ENCODE data around the gene SMARCA1. TPM values are rescaled to one million over a fixed set of nuclear protein-coding genes. Genes with fewer than 3 reads are reported as not detected.
A peak's percentile ranks its signal among the peaks of the same experiment; 100 is the strongest.
"Not testable (repeated sequence)": the region's sequence is repeated elsewhere in the genome, so short reads cannot be mapped to it uniquely, and the experiment has no call there.

The SMARCA1 gene
- total RNA-seq, 1 donor from 2014 or later, result 53.8 TPM

DNA sequence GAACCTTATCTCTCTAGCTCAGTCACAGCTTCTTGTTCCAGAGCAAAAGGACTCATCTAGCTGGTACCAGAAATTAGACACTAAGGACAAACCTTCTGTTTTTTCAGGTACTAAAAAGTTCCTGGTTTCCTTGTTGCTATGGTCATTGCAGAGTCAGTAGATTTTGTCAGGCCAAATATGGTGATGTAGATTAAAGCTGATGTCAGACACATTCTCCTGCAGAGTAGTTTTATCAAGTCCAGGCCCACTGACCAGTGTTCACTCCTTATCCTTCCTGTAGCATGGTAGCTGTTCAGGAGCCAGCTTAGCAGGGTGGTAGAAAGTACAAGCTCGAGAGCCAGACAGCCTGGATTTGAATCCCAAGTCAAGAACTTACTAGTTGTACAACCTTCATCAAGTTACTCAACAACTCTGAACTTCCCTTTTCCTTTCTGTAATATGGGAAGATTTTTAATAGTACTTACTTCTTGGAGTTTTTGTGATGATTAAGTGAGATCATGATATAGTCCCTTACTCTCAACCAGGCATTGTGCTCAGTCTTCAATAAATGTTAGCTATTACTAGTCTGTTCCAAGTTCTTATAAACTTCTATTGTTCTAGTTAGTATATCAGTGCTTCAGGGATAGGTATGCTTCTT, 34.7 kb upstream of the SMARCA1 start:
- Histone ChIP-seq H3K4me1 (ENCODE audit: control insufficient read depth in 3 of 3, insufficient read depth in 3 of 3, low read length in 3 of 3) (no peaks in the 10 kb centered on the region), H3K27me3 (ENCODE audit: control insufficient read depth in 3 of 3, insufficient read depth in 3 of 3, low read length in 3 of 3) (no peaks in the 10 kb centered on the region), H3K9me3 (ENCODE audit: control insufficient read depth in 3 of 3, low read length in 3 of 3) (no peaks in the 10 kb centered on the region), H3K9ac (ENCODE audit: low read depth in 1 of 3, low read length in 3 of 3) (no peak overlapping the region), H3K4me3 (ENCODE audit: low read length in 3 of 3) (no peak overlapping the region), H3K36me3 (ENCODE audit: control insufficient read depth in 3 of 3, insufficient read depth in 3 of 3, low read length in 3 of 3) (peaks cover 5 to 42% (median 15%) of the 10 kb centered on the region in 3 donors), H3K27ac (ENCODE audit: low read depth, low read length) (no peak overlapping the region)

DNA sequence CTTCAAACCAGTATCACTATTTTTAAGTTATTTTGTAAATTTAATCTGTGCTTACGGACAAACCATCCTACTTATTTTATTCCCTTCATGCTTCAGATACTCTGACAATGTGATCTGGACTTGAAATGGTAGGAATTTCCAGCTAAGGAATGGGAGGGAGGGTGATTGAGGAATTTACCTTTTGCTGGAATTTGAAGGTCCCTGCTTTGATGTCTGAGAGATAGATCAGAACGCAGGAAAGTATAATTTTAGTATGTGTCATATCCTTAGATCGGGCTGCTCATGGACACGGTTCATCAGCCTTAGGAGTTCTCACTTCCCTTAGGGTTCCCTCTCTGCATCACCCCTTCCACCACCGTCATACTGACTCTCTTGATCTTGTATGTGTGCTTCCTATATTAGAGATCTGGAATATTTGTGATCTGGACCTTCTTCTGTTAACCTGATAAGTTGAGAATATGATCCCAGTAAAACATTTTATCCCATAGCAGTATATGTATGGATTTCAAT, 33.6 kb upstream of the SMARCA1 start:
- H3K27me3 ChIP-seq (ENCODE audit: control insufficient read depth in 3 of 3, insufficient read depth in 3 of 3, low read length in 3 of 3), result no peaks in the 10 kb centered on the region
- H3K27ac ChIP-seq (ENCODE audit: low read depth, low read length), result no peak overlapping the region
- no peaks in the 10 kb centered on the region for H3K9me3 ChIP-seq (ENCODE audit: control insufficient read depth in 3 of 3, low read length in 3 of 3)
- no peak overlapping the region for H3K9ac ChIP-seq (ENCODE audit: low read depth in 1 of 3, low read length in 3 of 3)
- H3K4me3 ChIP-seq (ENCODE audit: low read length in 3 of 3), result no peak overlapping the region
- H3K36me3 ChIP-seq (ENCODE audit: control insufficient read depth in 3 of 3, insufficient read depth in 3 of 3, low read length in 3 of 3), result peaks cover 5 to 36% (median 11%) of the 10 kb centered on the region in 3 donors
- no peaks in the 10 kb centered on the region for H3K4me1 ChIP-seq (ENCODE audit: control insufficient read depth in 3 of 3, insufficient read depth in 3 of 3, low read length in 3 of 3)

DNA sequence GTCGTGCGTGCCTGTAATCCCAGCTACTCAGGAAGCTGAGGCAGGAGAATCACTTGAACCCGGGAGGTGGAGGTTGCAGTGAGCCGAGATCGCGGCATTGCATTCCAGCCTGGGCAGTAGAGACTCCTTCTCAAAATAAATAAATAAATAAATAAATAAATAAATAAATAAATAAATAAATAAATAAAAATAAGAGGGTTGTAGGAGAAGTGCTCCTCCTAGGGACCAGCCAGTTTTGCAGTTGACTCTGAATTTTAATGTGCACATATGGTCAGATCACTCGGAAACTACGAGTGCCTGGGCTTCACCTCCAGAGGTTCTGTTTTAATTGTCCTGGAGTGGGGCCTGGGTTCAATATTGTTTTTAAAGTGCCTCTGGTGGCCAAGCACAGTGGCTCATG, 31.5 kb upstream of the SMARCA1 start:
- H3K36me3 ChIP-seq (ENCODE audit: control insufficient read depth in 3 of 3, insufficient read depth in 3 of 3, low read length in 3 of 3), result peaks cover 2 to 29% (median 12%) of the 10 kb centered on the region in 3 donors
- H3K27ac ChIP-seq (ENCODE audit: low read depth, low read length); H3K27me3 ChIP-seq (ENCODE audit: control insufficient read depth in 3 of 3, insufficient read depth in 3 of 3, low read length in 3 of 3); H3K9me3 ChIP-seq (ENCODE audit: control insufficient read depth in 3 of 3, low read length in 3 of 3); H3K4me1 ChIP-seq (ENCODE audit: control insufficient read depth in 3 of 3, insufficient read depth in 3 of 3, low read length in 3 of 3); H3K4me3 ChIP-seq (ENCODE audit: low read length in 3 of 3); H3K9ac ChIP-seq (ENCODE audit: low read depth in 1 of 3, low read length in 3 of 3): not testable (repeated sequence)

DNA sequence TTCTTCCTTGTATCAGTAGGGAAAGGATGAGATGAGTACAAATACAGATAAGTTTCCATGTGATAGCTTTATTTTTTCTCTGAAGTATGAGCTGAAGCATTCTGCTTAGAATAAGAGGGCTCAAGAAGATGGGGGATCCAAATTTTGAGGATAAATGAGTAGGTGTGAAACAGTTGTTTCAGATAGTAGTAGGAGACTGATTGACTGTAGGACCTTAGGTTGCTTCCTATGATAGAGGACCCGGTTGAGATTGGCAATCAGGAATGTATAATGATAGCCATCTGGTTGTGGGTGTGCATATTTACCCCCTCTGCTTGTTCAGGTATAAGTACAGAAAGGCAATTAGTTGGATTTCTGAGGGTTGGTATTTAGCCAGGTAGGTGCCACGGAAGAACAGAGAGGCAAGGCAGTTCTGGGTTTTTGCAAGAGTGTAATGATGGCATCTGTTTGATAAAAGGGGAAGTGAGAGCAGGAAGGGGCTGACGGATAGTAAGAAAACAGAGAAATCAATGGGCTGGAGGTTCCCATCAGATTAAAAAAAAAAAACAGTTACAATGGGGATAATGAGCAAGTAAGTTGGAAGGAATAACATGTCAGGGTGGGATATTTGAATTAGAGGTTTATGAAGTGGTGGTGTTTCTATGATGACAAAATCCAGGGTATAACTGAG, 30.5 kb upstream of the SMARCA1 start:
- Histone ChIP-seq H3K9ac (ENCODE audit: low read depth in 1 of 3, low read length in 3 of 3) (no peak overlapping the region), H3K27ac (ENCODE audit: low read depth, low read length) (no peak overlapping the region), H3K4me3 (ENCODE audit: low read length in 3 of 3) (no peak overlapping the region), H3K4me1 (ENCODE audit: control insufficient read depth in 3 of 3, insufficient read depth in 3 of 3, low read length in 3 of 3) (no peaks in the 10 kb centered on the region), H3K36me3 (ENCODE audit: control insufficient read depth in 3 of 3, insufficient read depth in 3 of 3, low read length in 3 of 3) (peaks cover 2 to 24% (median 6%) of the 10 kb centered on the region in 3 donors), H3K27me3 (ENCODE audit: control insufficient read depth in 3 of 3, insufficient read depth in 3 of 3, low read length in 3 of 3) (no peaks in the 10 kb centered on the region), H3K9me3 (ENCODE audit: control insufficient read depth in 3 of 3, low read length in 3 of 3) (no peaks in the 10 kb centered on the region)

DNA sequence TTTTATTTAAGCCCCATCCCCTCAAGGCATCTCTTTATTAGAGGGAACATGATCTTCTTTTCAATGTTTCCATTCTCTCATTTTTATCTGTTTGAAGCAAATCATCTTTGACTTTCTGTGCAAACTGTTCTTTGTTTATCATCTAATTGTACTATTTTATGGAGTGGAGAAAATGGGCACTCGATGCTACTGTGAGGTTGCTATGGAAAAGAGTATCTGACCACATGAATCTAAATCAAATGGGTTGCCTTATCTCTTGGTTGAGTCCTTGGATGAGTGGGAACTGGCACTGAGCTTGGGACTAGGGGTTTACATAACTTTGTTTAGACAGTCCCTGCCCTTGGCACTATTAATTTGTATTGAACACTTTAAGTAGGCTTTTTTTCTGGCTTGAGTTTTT, 25.8 kb upstream of the SMARCA1 start:
- Histone ChIP-seq H3K4me3 (ENCODE audit: low read length in 3 of 3) (no peak overlapping the region), H3K4me1 (ENCODE audit: control insufficient read depth in 3 of 3, insufficient read depth in 3 of 3, low read length in 3 of 3) (peaks cover 4 to 10% (median 8%) of the 10 kb centered on the region in 3 donors), H3K27ac (ENCODE audit: low read depth, low read length) (no peak overlapping the region), H3K36me3 (ENCODE audit: control insufficient read depth in 3 of 3, insufficient read depth in 3 of 3, low read length in 3 of 3) (peaks cover 0 to 10% (median 6%) of the 10 kb centered on the region in 3 donors), H3K9me3 (ENCODE audit: control insufficient read depth in 3 of 3, low read length in 3 of 3) (no peaks in the 10 kb centered on the region), H3K9ac (ENCODE audit: low read depth in 1 of 3, low read length in 3 of 3) (no peak overlapping the region), H3K27me3 (ENCODE audit: control insufficient read depth in 3 of 3, insufficient read depth in 3 of 3, low read length in 3 of 3) (no peaks in the 10 kb centered on the region)

DNA sequence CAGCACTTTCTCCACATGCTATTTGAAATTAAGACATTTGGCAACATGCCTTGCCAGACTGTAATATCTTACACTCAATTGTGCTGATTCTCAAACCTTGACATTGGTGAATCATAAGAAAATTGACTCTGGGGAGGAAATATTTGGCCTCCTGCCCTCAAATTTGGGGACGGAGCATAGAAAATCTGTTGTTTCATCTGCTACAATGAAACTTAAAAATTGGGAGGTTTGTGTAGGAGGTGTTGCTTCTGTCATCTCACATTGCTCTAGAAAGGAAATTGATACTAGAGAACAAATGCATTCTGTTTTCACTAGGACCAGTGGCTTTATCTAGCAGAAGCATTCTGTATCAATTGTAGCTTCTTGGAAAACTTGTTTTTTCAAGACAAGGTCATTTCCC, 22.1 kb upstream of the SMARCA1 start:
- H3K4me3 ChIP-seq (ENCODE audit: low read length in 3 of 3), result no peak overlapping the region
- no peak overlapping the region for H3K9ac ChIP-seq (ENCODE audit: low read depth in 1 of 3, low read length in 3 of 3)
- peaks cover 0 to 10% (median 6%) of the 10 kb centered on the region in 3 donors for H3K36me3 ChIP-seq (ENCODE audit: control insufficient read depth in 3 of 3, insufficient read depth in 3 of 3, low read length in 3 of 3)
- no peaks in the 10 kb centered on the region for H3K27me3 ChIP-seq (ENCODE audit: control insufficient read depth in 3 of 3, insufficient read depth in 3 of 3, low read length in 3 of 3)
- peaks cover 7 to 16% (median 8%) of the 10 kb centered on the region in 3 donors for H3K4me1 ChIP-seq (ENCODE audit: control insufficient read depth in 3 of 3, insufficient read depth in 3 of 3, low read length in 3 of 3)
- H3K27ac ChIP-seq (ENCODE audit: low read depth, low read length), result no peak overlapping the region
- no peaks in the 10 kb centered on the region for H3K9me3 ChIP-seq (ENCODE audit: control insufficient read depth in 3 of 3, low read length in 3 of 3)

DNA sequence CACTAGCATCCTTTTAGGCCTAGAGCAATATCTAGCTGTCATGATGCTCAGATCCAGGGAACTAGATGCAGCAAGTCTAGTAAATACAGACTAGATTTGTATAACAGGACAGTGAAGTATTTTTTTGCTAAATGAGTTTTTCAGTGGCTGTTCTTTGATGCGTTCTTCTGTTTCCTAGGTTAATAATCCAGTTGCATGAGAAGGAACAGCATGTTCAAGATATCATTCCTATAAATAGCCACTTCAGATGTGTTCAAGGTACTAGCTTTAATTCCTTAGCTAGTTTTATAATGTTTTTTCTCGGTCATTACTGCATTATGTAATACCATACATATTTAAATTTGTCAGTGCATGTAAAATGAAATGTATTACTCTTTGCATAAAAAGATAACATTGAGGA, 21.5 kb upstream of the SMARCA1 start:
- Histone ChIP-seq H3K27ac (ENCODE audit: low read depth, low read length) (peak overlapping the region; percentile 10), H3K27me3 (ENCODE audit: control insufficient read depth in 3 of 3, insufficient read depth in 3 of 3, low read length in 3 of 3) (no peaks in the 10 kb centered on the region), H3K4me1 (ENCODE audit: control insufficient read depth in 3 of 3, insufficient read depth in 3 of 3, low read length in 3 of 3) (peaks cover 7 to 16% (median 8%) of the 10 kb centered on the region in 3 donors), H3K9ac (ENCODE audit: low read depth in 1 of 3, low read length in 3 of 3) (no peak overlapping the region), H3K9me3 (ENCODE audit: control insufficient read depth in 3 of 3, low read length in 3 of 3) (no peaks in the 10 kb centered on the region), H3K4me3 (ENCODE audit: low read length in 3 of 3) (no peak overlapping the region), H3K36me3 (ENCODE audit: control insufficient read depth in 3 of 3, insufficient read depth in 3 of 3, low read length in 3 of 3) (peaks cover 0 to 9% (median 3%) of the 10 kb centered on the region in 3 donors)

DNA sequence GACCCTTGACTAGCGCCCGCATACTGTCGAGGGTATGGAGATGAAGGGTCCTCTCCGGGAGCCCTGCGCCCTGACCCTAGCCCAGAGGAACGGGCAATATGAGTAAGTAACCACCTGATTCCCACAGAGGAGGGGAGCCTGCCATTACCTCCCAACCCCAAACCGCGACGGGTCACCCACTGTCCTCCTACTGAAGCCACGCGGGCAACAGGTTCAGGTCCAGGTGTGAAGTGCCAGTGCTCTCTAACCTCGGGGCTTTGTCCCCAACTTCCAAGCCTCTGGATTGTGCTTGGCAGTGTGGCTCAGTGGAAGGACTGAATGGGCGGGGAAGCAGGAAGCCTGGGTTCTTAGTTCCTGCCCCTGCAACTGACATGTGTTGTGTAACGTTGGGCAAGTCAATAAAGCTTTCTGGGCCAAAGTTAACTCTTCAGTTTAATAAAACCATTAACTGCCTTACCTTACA, 17.5 kb upstream of the SMARCA1 start:
- Histone ChIP-seq H3K4me1 (ENCODE audit: control insufficient read depth in 3 of 3, insufficient read depth in 3 of 3, low read length in 3 of 3) (peaks cover 7 to 16% (median 8%) of the 10 kb centered on the region in 3 donors), H3K9ac (ENCODE audit: low read depth in 1 of 3, low read length in 3 of 3) (peak overlapping the region; percentile 66 to 81 (median 76)), H3K27ac (ENCODE audit: low read depth, low read length) (peak overlapping the region; percentile 55)

DNA sequence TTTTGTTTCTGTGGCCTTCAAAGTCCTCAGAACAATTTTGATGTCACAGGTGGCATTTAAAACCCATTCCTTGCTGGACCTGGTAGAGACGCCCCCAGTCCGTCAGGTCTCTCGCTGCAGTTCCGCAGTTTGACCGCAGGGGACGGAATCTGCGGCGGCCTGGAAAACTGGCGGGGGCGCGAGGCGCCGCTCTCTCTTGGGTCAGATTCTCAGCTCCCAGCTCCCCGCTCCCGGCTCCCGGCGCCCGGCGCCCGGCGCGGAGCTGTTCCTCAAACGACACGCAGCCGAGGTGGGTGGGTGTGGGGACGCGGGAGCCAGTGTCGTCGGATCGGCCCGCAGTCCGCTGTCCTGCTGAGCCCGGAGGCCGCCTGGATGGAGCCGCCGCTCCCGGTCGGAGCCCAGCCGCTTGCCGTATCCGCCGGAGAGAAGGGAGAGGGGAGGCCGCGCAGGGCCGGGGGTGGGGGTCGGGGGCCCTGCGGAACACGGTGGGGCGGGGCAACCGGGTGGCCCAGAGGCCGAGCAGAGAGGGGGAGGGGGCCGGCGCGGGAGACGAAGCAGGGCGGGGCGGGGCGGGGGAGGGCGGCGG, 16.9 kb upstream of the SMARCA1 start, which contains the start of gene OCRL:
OCRL (plus strand) TSS at position 192 of the 586 bp plus-strand sequence; CDS start at position 373, 181 bp downstream.
- H3K4me1 ChIP-seq (ENCODE audit: control insufficient read depth in 3 of 3, insufficient read depth in 3 of 3, low read length in 3 of 3), result peaks cover 7 to 15% (median 8%) of the 10 kb centered on the region in 3 donors
- no peaks in the 10 kb centered on the region for H3K36me3 ChIP-seq (ENCODE audit: control insufficient read depth in 3 of 3, insufficient read depth in 3 of 3, low read length in 3 of 3)
- H3K4me3 ChIP-seq (ENCODE audit: low read length in 3 of 3), result peak within 1 kb of the TSS; percentile 72 to 75 (median 74)
- no peaks in the 10 kb centered on the region for H3K27me3 ChIP-seq (ENCODE audit: control insufficient read depth in 3 of 3, insufficient read depth in 3 of 3, low read length in 3 of 3)
- H3K27ac ChIP-seq (ENCODE audit: low read depth, low read length), result peak within 1 kb of the TSS; percentile 63
- no peaks in the 10 kb centered on the region for H3K9me3 ChIP-seq (ENCODE audit: control insufficient read depth in 3 of 3, low read length in 3 of 3)
- peak within 1 kb of the TSS; percentile 66 to 81 (median 81) for H3K9ac ChIP-seq (ENCODE audit: low read depth in 1 of 3, low read length in 3 of 3)

More for the DNA sequence above, 17.5 kb upstream of the SMARCA1 start:
- Histone ChIP-seq H3K4me3 (ENCODE audit: low read length in 3 of 3) (peak overlapping the region; percentile 72 to 75 (median 74)), H3K36me3 (ENCODE audit: control insufficient read depth in 3 of 3, insufficient read depth in 3 of 3, low read length in 3 of 3) (no peaks in the 10 kb centered on the region), H3K9me3 (ENCODE audit: control insufficient read depth in 3 of 3, low read length in 3 of 3) (no peaks in the 10 kb centered on the region), H3K27me3 (ENCODE audit: control insufficient read depth in 3 of 3, insufficient read depth in 3 of 3, low read length in 3 of 3) (no peaks in the 10 kb centered on the region)

Measured in skeletal muscle tissue (tissue), 4 donors.